IPS-11a (cell line): ENCODE results near the gene IQCH.
A peak's percentile ranks its signal among the peaks of the same experiment; 100 is the strongest.

Experiments used
- H3K4me3 ChIP-seq: one replicate; pipeline ENCODE4 v1.5.1; 2013; ENCODE audit warnings: low read depth, low read length, control low read depth

The IQCH gene

DNA sequence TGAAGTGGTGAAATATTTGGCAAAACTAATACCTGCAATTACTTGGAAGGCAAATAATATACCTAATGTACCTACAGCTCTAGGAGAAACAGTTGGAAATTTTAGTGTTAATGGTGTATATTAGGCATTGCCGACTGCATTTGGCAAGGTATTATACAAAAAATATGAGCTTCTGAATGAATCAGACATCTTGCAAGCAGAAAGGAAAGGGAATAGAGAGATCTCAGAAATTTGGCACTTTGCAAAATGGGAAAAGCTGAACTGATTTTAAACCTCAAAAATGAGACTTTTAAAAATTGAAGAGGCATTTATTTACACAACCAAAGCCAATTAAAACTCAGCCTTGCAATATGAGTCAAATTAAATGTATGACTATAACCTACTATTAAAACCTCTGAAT lies 226.2 kb downstream of the IQCH start:
- no peak overlapping the region for H3K4me3 ChIP-seq

DNA sequence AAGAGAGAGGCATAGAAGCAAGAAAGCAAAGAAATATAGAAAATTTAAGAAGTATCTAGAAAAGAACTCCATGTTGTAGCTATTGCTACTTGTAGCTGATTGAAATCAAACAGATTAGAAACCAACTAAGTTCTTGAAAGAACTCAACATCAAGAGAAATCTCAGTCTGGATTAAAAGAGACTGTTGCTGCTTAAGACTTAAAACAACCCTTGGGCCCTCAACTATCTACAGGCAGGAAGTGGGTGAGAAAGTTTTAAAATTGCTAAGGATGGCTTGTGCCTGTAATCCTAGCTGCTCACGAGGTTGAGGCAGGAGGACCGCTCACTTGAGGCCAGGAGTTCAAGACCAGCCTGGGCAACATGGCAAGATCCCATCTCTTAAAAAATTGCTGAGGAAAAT lies 227.1 kb downstream of the IQCH start:
- no peak overlapping the region for H3K4me3 ChIP-seq

DNA sequence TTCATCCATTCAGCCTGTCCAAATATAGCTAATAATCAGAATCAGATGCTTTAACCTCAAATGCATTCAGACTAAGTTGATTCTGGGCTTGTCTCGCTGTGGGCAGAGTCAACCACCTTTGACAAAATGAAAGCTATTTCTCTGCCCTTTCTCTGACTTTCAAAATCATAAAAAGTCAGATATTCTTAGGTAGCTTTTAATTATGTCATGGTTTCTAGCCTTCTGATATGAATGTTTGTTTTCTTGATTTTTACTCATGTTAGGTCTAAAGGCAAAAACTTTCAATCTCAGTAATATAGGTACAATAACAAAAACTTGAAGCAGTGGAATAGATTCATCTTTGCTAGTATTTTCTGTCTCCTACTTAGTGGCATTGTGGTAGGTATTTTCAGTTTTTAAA lies 241.0 kb downstream of the IQCH start:
- H3K4me3 ChIP-seq = no peak overlapping the region

DNA sequence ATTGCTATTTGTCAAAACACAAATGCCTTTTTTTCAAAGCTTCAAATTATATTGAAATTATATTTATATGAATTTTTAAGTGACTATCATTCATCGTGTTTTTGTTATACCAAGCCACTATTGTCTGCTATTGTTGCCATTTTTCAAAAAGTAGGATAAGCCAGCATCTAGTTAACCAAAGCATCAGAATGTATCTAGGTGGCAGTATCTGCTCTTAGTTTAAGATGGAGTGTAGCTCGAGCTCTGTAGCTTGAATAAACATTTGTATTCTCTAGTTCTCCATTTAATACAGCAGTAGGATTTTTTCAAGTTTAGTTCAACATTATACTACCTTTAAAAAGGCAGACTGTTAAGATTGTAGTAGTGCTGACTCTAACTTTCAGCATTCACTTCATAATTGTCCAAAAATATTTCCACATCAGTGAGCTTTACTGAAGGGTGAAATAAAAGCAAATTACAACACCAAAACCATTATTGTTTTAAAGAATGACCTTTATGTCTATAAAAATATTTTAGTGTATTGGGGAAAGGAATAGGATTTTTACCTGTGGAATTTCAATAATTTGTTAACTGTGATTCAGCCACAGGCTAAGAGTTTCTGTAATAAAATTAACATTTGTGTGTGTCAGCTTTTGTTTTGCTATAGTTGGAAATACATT lies 246.7 kb downstream of the IQCH start:
- H3K4me3 ChIP-seq = no peak overlapping the region

DNA sequence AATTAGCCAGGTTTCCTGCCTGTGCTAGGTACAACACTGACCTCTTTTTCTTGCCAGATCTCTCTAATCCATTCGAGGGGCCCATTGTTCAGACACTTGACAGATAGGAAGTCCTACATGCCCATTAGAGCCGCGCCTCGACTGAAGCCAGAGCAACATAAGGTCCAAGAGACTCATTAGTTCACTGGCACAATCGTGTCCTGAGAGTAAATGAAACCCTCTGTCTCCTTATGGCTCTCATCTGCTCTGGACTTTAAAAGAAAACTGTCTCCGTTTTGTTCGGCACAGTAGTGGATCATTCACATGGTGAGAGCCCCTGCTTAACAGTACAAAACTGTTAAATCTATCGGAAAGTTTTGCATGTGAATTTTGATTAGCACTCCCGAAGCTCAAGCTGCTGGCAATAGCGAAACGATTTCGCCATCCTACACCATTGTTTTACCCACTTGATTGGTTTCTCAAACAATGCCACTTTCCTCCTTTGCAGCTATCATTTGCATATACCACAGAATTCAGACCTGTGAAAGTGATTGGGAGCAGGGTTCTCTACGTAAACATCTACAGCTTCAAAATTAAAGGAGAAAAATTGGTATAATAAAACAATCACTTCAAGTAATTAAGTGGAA lies 247.4 kb downstream of the IQCH start:
- H3K4me3 ChIP-seq = no peak overlapping the region

DNA sequence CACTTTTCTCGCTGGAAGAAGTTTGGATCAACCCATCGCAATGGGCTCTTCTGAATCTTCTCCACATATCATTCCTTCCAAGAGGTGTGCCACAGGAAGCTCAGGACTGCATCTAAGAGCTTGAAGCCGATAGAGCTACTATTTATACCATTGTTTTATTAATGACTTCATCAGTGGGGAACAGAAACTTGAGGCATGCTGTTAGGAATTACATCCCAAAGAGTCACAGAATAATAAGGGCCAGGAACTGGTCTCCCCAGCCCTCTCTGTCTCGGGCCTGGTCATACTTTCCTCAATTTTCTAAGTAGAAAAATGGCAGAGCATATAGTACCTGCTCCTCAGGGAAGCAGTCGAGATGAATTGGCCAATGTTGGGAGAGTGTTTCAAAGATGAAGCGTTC lies 249.5 kb downstream of the IQCH start:
- no peak overlapping the region for H3K4me3 ChIP-seq

DNA sequence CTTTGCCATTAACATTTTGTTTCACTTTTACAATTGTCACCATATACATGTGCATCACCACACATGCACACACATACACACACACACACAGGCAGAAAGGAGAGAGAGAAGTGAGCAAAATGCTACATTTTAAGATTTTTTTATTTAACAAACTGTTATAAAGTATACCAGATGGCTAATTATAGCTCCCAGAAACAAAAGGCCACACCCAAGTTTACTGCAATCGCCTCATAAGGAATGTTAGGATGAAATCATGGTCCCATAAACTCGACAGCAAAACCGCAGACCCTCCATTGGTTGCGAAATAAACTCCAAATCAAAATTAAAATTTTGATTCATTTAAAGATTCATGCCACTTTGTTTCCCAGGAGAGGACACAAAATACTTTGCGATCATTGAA lies 250.2 kb downstream of the IQCH start:
- no peak overlapping the region for H3K4me3 ChIP-seq

DNA sequence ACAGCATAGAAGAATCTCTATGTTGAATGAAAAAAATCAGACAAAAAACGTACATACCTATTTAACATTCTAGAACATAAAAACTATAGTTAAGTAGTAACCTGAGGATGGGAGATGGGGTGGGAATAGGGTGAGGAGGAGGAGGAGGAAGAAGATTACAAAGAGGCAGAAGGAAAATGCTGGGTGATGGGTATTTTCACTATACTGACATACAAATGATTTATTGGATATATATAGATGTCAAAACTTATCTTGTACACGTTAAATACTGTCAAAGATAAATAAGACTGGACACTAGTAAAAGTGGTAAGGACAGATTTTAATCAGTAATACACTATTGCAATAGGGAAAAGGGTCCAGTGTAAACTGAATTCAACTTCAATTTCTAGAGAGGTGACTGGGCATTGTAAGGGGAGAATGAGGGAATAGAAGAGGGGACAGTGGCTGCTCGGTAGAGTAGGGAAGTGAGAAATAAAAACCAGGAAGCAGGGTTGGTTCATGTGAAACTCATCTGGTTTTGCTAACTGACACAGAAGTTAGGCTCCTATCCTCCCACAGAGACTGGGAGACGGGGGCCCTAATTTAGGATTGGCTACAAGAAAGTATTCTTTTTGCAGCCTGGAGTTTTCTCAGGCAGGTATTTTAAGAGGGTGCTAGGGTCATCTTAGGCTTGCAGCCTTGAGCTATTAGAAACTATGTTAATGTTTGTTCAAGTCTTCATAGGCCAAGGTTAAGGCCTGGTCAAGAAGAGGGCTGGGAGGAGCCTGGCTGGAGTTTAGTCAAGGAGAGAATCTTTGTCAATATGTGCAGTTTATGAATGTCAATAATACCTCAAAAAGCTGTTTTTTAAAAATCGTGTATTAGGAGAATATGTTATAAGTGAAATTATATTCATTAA lies 251.3 kb downstream of the IQCH start:
- no peak overlapping the region for H3K4me3 ChIP-seq

DNA sequence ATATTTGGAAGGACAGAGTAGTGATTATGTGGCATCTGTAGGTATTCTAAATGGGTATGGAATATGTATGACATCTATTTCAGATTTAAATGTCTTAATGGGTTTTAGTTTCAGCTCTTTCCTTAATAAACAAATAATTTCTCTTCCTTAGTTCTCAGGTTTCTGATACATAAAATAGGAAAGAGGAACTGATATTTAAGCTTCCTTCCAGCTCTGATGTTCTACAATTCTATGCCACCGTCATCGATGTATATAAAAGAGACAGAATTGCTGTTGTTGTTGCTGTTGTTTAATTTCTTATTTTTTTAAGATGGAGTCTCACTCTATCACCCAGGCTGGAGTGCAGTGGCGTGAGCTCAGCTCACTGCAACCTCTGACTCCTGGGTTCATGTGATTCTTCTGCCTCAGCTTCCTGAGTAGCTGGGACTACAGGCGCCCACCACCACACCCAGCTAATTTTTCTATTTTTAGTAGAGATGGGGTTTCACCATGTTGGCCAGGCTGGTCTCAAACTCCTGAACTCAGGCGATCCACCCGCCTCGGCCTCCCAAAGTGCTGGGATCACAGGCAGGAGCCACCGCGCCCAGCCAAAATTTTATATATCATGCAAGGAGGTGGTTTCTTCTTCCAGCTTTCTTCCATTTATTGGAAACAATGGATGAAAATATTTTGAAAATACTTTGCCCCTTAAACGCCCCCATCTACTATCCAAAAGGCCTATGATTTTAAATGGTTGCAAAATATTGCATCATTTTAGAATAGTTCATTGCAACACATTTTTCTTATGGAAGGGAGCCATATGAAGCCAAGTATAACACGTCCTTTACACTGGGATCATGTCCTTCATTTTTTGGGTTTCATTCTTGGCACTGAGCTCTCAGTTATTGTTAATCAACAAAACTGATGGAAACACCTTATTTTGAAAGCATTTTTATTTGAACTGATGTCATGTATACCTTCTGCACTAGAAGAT lies 252.5 kb downstream of the IQCH start:
- H3K4me3 ChIP-seq = no peak overlapping the region

DNA sequence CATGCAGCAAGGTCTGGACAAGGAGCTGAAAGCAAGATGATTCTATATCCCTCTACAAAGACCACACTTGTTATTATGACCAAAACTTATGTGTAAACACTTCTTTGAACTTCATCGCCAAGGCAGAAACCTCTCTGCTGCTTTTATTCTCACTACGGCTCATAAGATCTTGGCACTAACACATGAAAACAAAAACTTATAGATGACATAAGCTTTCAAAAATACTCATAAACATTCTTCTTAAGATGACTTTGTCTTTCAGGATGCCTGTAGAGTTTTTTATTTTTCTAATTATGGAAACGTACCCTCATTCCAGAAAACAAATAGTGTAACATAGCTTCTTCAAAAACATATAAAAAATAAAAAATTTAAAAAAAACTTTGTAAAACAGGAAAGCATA lies 253.8 kb downstream of the IQCH start:
- no peak overlapping the region for H3K4me3 ChIP-seq

DNA sequence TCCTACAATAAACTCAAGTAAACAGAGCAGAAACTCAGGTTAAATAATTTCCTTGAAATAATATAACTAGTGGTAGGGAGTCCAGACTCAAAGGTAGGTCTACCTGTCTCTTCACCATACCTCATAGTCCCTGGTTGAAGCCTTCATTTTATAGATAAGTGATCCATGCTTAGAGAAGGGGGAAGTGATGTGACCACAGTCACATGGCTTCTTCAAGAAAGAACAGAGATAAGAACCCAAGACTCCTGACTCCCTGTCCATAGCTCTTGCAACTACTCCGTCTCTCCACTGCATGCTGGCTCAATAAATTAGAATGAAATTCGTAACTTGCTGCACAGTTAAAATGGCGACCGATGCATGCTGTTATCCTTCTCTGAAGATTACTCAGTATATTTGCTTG lies 255.3 kb downstream of the IQCH start:
- no peak overlapping the region for H3K4me3 ChIP-seq

DNA sequence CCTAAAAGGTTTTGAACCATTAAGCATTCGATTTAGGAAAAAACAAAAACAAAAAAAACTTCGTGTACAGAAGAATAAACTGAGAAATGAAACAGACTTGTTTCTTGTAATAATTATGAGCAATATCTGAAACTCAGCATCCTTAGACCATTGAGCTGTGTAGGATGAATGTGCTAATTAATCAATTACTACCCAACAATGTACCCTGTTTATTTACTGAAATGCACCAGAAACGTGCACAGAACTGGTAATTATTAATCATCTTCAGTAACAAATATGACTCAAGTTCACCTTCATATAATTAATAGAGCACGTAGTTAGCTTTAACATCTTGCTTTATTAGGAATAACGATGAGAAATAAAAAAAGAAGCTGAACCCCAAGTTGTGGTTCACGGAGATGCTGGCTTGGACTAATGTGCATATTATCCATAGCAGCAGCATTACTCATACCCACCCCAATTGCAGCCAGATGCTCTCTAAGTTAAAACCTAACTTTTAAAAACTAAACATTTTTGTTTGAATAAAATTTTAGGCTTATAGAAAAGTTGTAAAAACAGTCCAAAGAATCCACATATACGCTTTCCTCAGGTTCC lies 256.1 kb downstream of the IQCH start:
- no peak overlapping the region for H3K4me3 ChIP-seq

DNA sequence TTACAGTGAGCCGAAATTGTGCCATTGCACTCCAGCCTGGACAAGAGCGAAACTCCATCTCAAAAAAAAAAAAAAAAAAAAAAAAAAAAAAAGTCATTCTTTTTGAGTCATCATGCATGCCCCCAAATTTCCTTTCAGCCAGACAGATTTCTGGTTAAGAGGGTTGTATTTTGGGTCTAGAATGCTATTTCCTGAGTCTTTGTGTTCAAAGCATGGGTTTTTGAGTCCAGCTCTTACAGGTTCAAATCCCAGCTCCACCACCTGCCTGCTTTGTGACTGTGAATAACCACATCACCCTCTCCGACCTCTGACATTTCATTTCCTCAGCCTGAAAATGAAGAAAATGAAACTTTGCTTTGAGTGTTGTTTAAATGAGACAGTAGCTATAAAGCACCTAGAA lies 257.0 kb downstream of the IQCH start:
- no peak overlapping the region for H3K4me3 ChIP-seq

DNA sequence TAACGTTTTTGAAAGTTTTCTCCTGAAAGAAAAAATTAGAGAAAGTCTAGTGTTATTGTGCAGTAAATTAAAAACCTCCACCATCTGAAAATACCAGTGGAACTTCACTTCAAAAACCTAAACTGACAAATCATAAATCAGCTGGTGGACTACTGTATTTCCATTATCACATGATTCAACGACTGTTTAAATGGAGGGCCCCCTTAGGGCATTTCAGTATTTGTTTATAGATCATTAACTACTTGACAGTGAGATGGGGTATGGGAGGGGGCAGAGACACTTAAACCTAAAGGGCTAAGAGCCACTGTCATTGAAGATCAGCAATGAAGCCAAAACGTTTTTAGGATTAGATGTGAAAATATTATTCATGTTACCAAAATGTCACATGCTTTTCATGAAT lies 257.6 kb downstream of the IQCH start:
- no peak overlapping the region for H3K4me3 ChIP-seq

DNA sequence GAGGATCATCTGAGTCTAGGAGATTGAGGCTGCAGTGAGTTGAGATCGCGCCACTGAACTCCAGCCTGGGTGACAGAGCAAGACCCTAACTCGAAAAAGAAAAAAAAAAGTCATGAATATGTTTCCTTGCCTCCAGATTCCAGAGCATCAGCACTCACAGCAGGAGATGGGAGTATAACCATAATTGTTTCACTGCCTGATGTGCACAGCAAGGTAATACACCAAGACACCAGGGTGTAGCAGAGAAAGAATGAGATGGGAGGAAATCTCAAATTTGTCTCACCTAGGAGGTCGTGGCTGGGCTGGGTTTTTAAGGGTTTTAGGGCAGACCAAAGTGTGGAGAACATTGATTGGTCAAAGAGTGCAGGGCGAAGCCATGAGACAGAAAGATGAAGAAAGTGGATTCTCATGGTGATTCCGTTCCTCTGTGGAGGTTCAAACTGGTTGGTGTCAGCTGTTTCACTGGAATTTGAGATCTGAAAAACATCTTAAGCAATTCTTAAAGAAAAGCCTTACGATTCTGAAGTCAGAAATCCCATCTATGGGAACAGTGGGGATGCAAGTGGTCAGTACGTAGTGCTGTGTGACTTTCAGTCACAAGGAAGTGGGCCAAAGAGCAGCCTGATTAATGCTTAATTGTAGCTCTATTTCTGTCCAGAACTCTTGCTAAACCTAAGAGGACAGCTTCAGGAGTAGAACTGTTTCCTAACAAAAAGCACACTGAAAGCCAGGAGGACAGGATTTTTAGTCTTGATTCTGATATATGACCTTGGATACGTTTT lies 258.5 kb downstream of the IQCH start:
- H3K4me3 ChIP-seq = no peak overlapping the region

DNA sequence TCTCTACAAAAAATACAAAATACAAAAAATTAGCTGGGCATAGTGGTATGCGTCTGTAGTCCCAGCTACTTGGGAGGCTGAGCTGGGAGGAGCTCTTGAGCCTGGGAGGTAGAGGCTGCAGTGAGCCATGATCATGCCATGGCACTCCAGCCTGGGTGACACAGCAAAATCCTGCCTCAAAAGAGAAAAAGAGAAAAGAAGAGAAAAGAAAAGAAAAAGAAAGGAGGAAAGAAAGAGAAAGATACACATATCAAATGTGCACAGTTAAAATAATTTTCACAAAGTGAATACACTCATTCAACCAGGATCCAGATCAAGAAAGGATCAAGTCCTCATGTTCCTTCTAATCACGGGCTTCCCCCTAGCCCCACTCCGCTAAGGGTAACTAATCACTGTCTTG lies 260.5 kb downstream of the IQCH start:
- no peak overlapping the region for H3K4me3 ChIP-seq

DNA sequence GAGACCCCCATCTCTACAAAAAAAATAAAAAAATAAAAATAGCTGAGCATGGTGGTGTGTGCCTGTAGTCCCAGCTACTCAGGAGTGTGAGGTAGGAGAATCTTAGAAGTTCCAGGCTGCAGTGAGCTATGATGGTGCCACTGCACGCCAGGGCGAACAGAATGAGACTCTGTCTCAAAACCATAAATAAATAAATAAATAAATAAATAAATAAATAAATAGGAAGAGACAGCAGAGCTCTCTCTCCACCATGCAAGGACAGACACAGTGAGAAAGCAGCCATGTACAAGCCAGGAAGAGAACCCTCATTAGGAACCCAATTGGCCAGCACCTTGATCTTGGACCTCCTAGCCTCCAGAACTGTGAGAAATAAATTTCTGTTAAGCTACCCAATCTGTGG lies 261.0 kb downstream of the IQCH start:
- H3K4me3 ChIP-seq = no peak overlapping the region

DNA sequence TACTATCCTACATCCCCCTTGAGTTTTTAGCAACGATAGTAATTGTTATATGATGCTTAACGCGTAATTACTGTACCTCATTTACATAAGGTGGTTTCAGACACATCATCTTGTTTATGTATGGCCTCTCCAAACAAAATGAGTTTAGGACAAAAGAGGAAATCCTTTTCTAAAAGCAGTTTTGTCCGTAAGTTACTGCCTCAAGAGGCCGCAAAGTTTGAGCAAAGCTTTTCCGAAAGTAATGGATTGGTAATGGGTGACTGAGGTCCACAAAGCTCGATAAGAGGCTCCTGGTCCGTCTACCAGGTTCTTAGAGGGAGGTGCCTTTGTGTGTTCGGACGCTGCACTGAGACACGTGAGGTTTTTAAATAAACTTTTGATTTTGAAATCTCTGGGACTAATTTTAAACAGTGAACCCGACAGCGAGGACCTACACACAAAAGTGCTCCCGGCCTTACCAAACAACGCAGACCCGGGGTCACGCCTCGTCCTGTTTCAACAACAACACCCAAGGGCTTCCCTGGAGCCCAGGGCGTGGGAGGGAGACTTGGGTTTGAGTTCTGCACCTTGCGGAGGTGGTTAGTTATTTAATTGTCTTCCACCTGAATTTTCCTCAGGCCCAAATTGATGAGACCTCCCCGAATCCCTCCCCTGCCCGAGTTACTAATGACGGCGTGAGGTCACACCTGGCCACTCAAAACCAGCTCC lies 265.9 kb downstream of the IQCH start:
- H3K4me3 ChIP-seq = peak overlapping the region; percentile 72
